Measurements from ENCODE around the gene A2ML1.

A2ML1 gene

GRCh38 chr12:8832500-8832899 lies 10.1 kb downstream of the A2ML1 start:
- Histone ChIP-seq H3K4me1 (ENCODE audit: control insufficient read depth, insufficient read depth, low read length, unreplicated experiment) (no peaks in the 10 kb centered on the region), H3K27me3 (ENCODE audit: insufficient read depth, low read length) (peaks cover 25% of the 10 kb centered on the region), H3K36me3 (ENCODE audit: insufficient read depth, low read length) (no peaks in the 10 kb centered on the region), H2AFZ (ENCODE audit: low read length, unreplicated experiment) (no peak overlapping the region), H3K27ac (ENCODE audit: low read depth, low read length) (no peak overlapping the region), H3K79me2 (ENCODE audit: control insufficient read depth, insufficient read depth, low read length, unreplicated experiment) (no peaks in the 10 kb centered on the region), H3K4me3 (ENCODE audit: low read depth, low read length) (no peak overlapping the region)

GRCh38 chr12:8834230-8834629 lies 11.8 kb downstream of the A2ML1 start:
- no peak overlapping the region for H3K27ac ChIP-seq (ENCODE audit: low read depth, low read length)
- no peaks in the 10 kb centered on the region for H3K36me3 ChIP-seq (ENCODE audit: insufficient read depth, low read length)
- H3K4me3 ChIP-seq (ENCODE audit: low read depth, low read length), result no peak overlapping the region
- H3K79me2 ChIP-seq (ENCODE audit: control insufficient read depth, insufficient read depth, low read length, unreplicated experiment), result no peaks in the 10 kb centered on the region
- H3K27me3 ChIP-seq (ENCODE audit: insufficient read depth, low read length), result peaks cover 33% of the 10 kb centered on the region
- H3K4me1 ChIP-seq (ENCODE audit: control insufficient read depth, insufficient read depth, low read length, unreplicated experiment), result no peaks in the 10 kb centered on the region
- H2AFZ ChIP-seq (ENCODE audit: low read length, unreplicated experiment), result no peak overlapping the region

- Histone ChIP-seq H3K4me1 (ENCODE audit: control insufficient read depth, insufficient read depth, low read length, unreplicated experiment) (no peaks in the 10 kb centered on the region), H3K4me3 (ENCODE audit: low read depth, low read length) (no peak overlapping the region), H3K36me3 (ENCODE audit: insufficient read depth, low read length) (no peaks in the 10 kb centered on the region), H3K27ac (ENCODE audit: low read depth, low read length) (no peak overlapping the region), H3K27me3 (ENCODE audit: insufficient read depth, low read length) (peaks cover 38% of the 10 kb centered on the region), H2AFZ (ENCODE audit: low read length, unreplicated experiment) (no peak overlapping the region), H3K79me2 (ENCODE audit: control insufficient read depth, insufficient read depth, low read length, unreplicated experiment) (no peaks in the 10 kb centered on the region)
Measured at GRCh38 chr12:8837291-8837690, 14.9 kb downstream of the A2ML1 start.

GRCh38 chr12:8840321-8840720 lies 17.9 kb downstream of the A2ML1 start:
- Histone ChIP-seq H3K4me3 (ENCODE audit: low read depth, low read length) (no peak overlapping the region), H2AFZ (ENCODE audit: low read length, unreplicated experiment) (no peak overlapping the region), H3K79me2 (ENCODE audit: control insufficient read depth, insufficient read depth, low read length, unreplicated experiment) (no peaks in the 10 kb centered on the region), H3K4me1 (ENCODE audit: control insufficient read depth, insufficient read depth, low read length, unreplicated experiment) (no peaks in the 10 kb centered on the region), H3K36me3 (ENCODE audit: insufficient read depth, low read length) (no peaks in the 10 kb centered on the region), H3K27ac (ENCODE audit: low read depth, low read length) (no peak overlapping the region), H3K27me3 (ENCODE audit: insufficient read depth, low read length) (peaks cover 27% of the 10 kb centered on the region)

- Histone ChIP-seq H2AFZ (ENCODE audit: low read length, unreplicated experiment) (no peak overlapping the region), H3K27me3 (ENCODE audit: insufficient read depth, low read length) (peaks cover 25% of the 10 kb centered on the region), H3K4me1 (ENCODE audit: control insufficient read depth, insufficient read depth, low read length, unreplicated experiment) (no peaks in the 10 kb centered on the region), H3K4me3 (ENCODE audit: low read depth, low read length) (no peak overlapping the region), H3K36me3 (ENCODE audit: insufficient read depth, low read length) (no peaks in the 10 kb centered on the region), H3K79me2 (ENCODE audit: control insufficient read depth, insufficient read depth, low read length, unreplicated experiment) (no peaks in the 10 kb centered on the region), H3K27ac (ENCODE audit: low read depth, low read length) (no peak overlapping the region)
Measured at GRCh38 chr12:8840938-8841633, 18.7 kb downstream of the A2ML1 start.

- H3K4me1 ChIP-seq (ENCODE audit: control insufficient read depth, insufficient read depth, low read length, unreplicated experiment), result no peaks in the 10 kb centered on the region
- H3K79me2 ChIP-seq (ENCODE audit: control insufficient read depth, insufficient read depth, low read length, unreplicated experiment), result no peaks in the 10 kb centered on the region
- H3K36me3 ChIP-seq (ENCODE audit: insufficient read depth, low read length), result no peaks in the 10 kb centered on the region
- H2AFZ ChIP-seq (ENCODE audit: low read length, unreplicated experiment), result no peak overlapping the region
- H3K27ac ChIP-seq (ENCODE audit: low read depth, low read length), result no peak overlapping the region
- H3K27me3 ChIP-seq (ENCODE audit: insufficient read depth, low read length), result peaks cover 22% of the 10 kb centered on the region
- H3K4me3 ChIP-seq (ENCODE audit: low read depth, low read length), result no peak overlapping the region
Measured at GRCh38 chr12:8841778-8842177, 19.4 kb downstream of the A2ML1 start.

GRCh38 chr12:8844665-8845064 lies 22.2 kb downstream of the A2ML1 start:
- no peak overlapping the region for H2AFZ ChIP-seq (ENCODE audit: low read length, unreplicated experiment)
- no peaks in the 10 kb centered on the region for H3K36me3 ChIP-seq (ENCODE audit: insufficient read depth, low read length)
- H3K27me3 ChIP-seq (ENCODE audit: insufficient read depth, low read length), result peaks cover 10% of the 10 kb centered on the region; the same call in 1 of the 2 replicates
- no peaks in the 10 kb centered on the region for H3K4me1 ChIP-seq (ENCODE audit: control insufficient read depth, insufficient read depth, low read length, unreplicated experiment)
- peak overlapping the region; percentile 2; the same call in 1 of the 2 replicates for H3K4me3 ChIP-seq (ENCODE audit: low read depth, low read length)
- no peak overlapping the region for H3K27ac ChIP-seq (ENCODE audit: low read depth, low read length)
- no peaks in the 10 kb centered on the region for H3K79me2 ChIP-seq (ENCODE audit: control insufficient read depth, insufficient read depth, low read length, unreplicated experiment)

- Histone ChIP-seq H3K4me3 (ENCODE audit: low read depth, low read length) (no peak overlapping the region), H2AFZ (ENCODE audit: low read length, unreplicated experiment) (no peak overlapping the region), H3K27ac (ENCODE audit: low read depth, low read length) (no peak overlapping the region), H3K79me2 (ENCODE audit: control insufficient read depth, insufficient read depth, low read length, unreplicated experiment) (no peaks in the 10 kb centered on the region), H3K36me3 (ENCODE audit: insufficient read depth, low read length) (no peaks in the 10 kb centered on the region), H3K27me3 (ENCODE audit: insufficient read depth, low read length) (peaks cover 10% of the 10 kb centered on the region; the same call in 1 of the 2 replicates), H3K4me1 (ENCODE audit: control insufficient read depth, insufficient read depth, low read length, unreplicated experiment) (no peaks in the 10 kb centered on the region)
Measured at GRCh38 chr12:8846305-8846704, 23.9 kb downstream of the A2ML1 start.

- Histone ChIP-seq H3K4me1 (ENCODE audit: control insufficient read depth, insufficient read depth, low read length, unreplicated experiment) (no peaks in the 10 kb centered on the region), H3K36me3 (ENCODE audit: insufficient read depth, low read length) (no peaks in the 10 kb centered on the region), H3K27ac (ENCODE audit: low read depth, low read length) (no peak overlapping the region), H2AFZ (ENCODE audit: low read length, unreplicated experiment) (no peak overlapping the region), H3K79me2 (ENCODE audit: control insufficient read depth, insufficient read depth, low read length, unreplicated experiment) (no peaks in the 10 kb centered on the region), H3K27me3 (ENCODE audit: insufficient read depth, low read length) (peaks cover 7% of the 10 kb centered on the region; the same call in 1 of the 2 replicates), H3K4me3 (ENCODE audit: low read depth, low read length) (no peak overlapping the region)
Measured at GRCh38 chr12:8847435-8847834, 25.0 kb downstream of the A2ML1 start.

- Histone ChIP-seq H3K4me3 (ENCODE audit: low read depth, low read length) (no peak overlapping the region), H3K36me3 (ENCODE audit: insufficient read depth, low read length) (no peaks in the 10 kb centered on the region), H3K27ac (ENCODE audit: low read depth, low read length) (no peak overlapping the region), H3K27me3 (ENCODE audit: insufficient read depth, low read length) (no peaks in the 10 kb centered on the region; the same call in 1 of the 2 replicates), H2AFZ (ENCODE audit: low read length, unreplicated experiment) (no peak overlapping the region), H3K79me2 (ENCODE audit: control insufficient read depth, insufficient read depth, low read length, unreplicated experiment) (no peaks in the 10 kb centered on the region), H3K4me1 (ENCODE audit: control insufficient read depth, insufficient read depth, low read length, unreplicated experiment) (no peaks in the 10 kb centered on the region)
Measured at GRCh38 chr12:8849876-8850275, 27.5 kb downstream of the A2ML1 start.

GRCh38 chr12:8852119-8852518 lies 29.7 kb downstream of the A2ML1 start:
- H3K4me1 ChIP-seq (ENCODE audit: control insufficient read depth, insufficient read depth, low read length, unreplicated experiment), result no peaks in the 10 kb centered on the region
- H3K36me3 ChIP-seq (ENCODE audit: insufficient read depth, low read length), result no peaks in the 10 kb centered on the region
- H3K4me3 ChIP-seq (ENCODE audit: low read depth, low read length), result no peak overlapping the region
- H3K27me3 ChIP-seq (ENCODE audit: insufficient read depth, low read length), result no peaks in the 10 kb centered on the region; the same call in 1 of the 2 replicates
- no peak overlapping the region for H3K27ac ChIP-seq (ENCODE audit: low read depth, low read length)
- H3K79me2 ChIP-seq (ENCODE audit: control insufficient read depth, insufficient read depth, low read length, unreplicated experiment), result no peaks in the 10 kb centered on the region
- no peak overlapping the region for H2AFZ ChIP-seq (ENCODE audit: low read length, unreplicated experiment)
